Lower leg skin (tissue), 4 donors: ENCODE data around the gene PDZRN4. TPM values are rescaled to one million over a fixed set of nuclear protein-coding genes. Genes with fewer than 3 reads are reported as not detected.

Experiments used
- DNase-seq, 2 donors: peaks; one replicate each; pipeline ENCODE4 v3.0.0-alpha.2; 2019; ENCODE audit warnings: low spot score in 2 of 2
- H3K4me3 ChIP-seq: fragments of 200-600 bp; sonication (generic); 2 replicates; pipeline ENCODE4 v1.5.1; 2017; ENCODE audit warnings: mild to moderate bottlenecking, low read depth; ENCODE audit not compliant: poor library complexity, severe bottlenecking
- CTCF ChIP-seq, 3 donors: fragments of 450-650 bp; IDR thresholded peaks; one replicate each; pipeline ENCODE4 v1.5.1; 2016; ENCODE audit warnings: antibody characterized with exemption in 3 of 3, mild to moderate bottlenecking in 3 of 3, moderate library complexity in 2 of 3
- POLR2A ChIP-seq, 2 donors: fragments of 450-650 bp; IDR thresholded peaks; one replicate each; pipeline ENCODE4 v1.6.1; 2016 to 2017; ENCODE audit warnings: antibody characterized with exemption in 2 of 2, mild to moderate bottlenecking in 1 of 2, moderate library complexity in 1 of 2
- WGBS, 2 donors: methylation state at CpG; one replicate each; pipeline ENCODE4 v1.1.5; 2018; 5-methylcytosine and 5-hydroxymethylcytosine counted together
- intact Hi-C: fragments of 100-400 bp; cut with DNase I; formaldehyde crosslinking; loops from one replicate; pipeline ENCODE4 v1.15.0; 2023; ENCODE audit warnings: low total_unique reads
- total RNA-seq, 4 donors: library from RNA; depleted of rRNA; stranded (reverse); fragments of >200 nt; gene quantifications; one replicate each; pipeline ENCODE4 v1.1.0, GENCODE V29; 2016

The PDZRN4 gene
- total RNA-seq, 4 donors from 2014 or later: 0.65 to 8.3 (median 3.6) TPM

- TF ChIP-seq POLR2A (IDR thresholded peaks at IDR 0.05) (no peak), CTCF (IDR thresholded peaks at IDR 0.05) (no peak)
- no peak for DNase-seq
- intact Hi-C loops: no loop called here
- WGBS, 2 donors: 79 to 86% methylated on average over 1 of the region's 1 CpG
- H3K4me3 ChIP-seq: no peak overlapping the region
Observed at GRCh38 chr12:41576925-41577324, 388.8 kb downstream of the PDZRN4 start.

GRCh38 chr12:41577995-41578394 lies 389.9 kb downstream of the PDZRN4 start:
- H3K4me3 ChIP-seq: no peak overlapping the region
- intact Hi-C loops: no loop called here
- no peak for TF ChIP-seq POLR2A (IDR thresholded peaks at IDR 0.05)
- TF ChIP-seq CTCF (IDR thresholded peaks at IDR 0.05): no peak
- DNase-seq: no peak

- no peak for DNase-seq
- TF ChIP-seq POLR2A (IDR thresholded peaks at IDR 0.05) (no peak), CTCF (IDR thresholded peaks at IDR 0.05) (no peak)
- no peak overlapping the region for H3K4me3 ChIP-seq
- intact Hi-C loops: no loop called here
- WGBS, 2 donors: 92 to 94% methylated on average over 3 of the region's 3 CpGs
Observed at GRCh38 chr12:41585784-41586183, 397.7 kb downstream of the PDZRN4 start.

- DNase-seq: no peak
- WGBS, 2 donors: 86 to 92% methylated on average over 1 of the region's 1 CpG
- H3K4me3 ChIP-seq: no peak overlapping the region
- intact Hi-C loops: no loop called here
- no peak for TF ChIP-seq CTCF (IDR thresholded peaks at IDR 0.05)
- no peak for TF ChIP-seq POLR2A (IDR thresholded peaks at IDR 0.05)
Observed at GRCh38 chr12:41587574-41587973, 399.5 kb downstream of the PDZRN4 start.

- DNase-seq: no peak
- 67 to 75% methylated on average over 4 of the region's 4 CpGs for WGBS, 2 donors
- no peak overlapping the region for H3K4me3 ChIP-seq
- intact Hi-C loops: no loop called here
- TF ChIP-seq CTCF (IDR thresholded peaks at IDR 0.05) (no peak), POLR2A (IDR thresholded peaks at IDR 0.05) (no peak)
Observed at GRCh38 chr12:41589878-41590277, 401.8 kb downstream of the PDZRN4 start.

GRCh38 chr12:41596190-41596589 lies 408.1 kb downstream of the PDZRN4 start:
- DNase-seq: no peak
- no peak overlapping the region for H3K4me3 ChIP-seq
- TF ChIP-seq POLR2A (IDR thresholded peaks at IDR 0.05) (no peak), CTCF (IDR thresholded peaks at IDR 0.05) (no peak)
- WGBS, 2 donors: 79 to 87% methylated on average over 4 of the region's 4 CpGs
- intact Hi-C loops: no loop called here
